IMR-90 (cell line): ENCODE results near the gene ADARB2.

ENCODE experiments used
- CTCF ChIP-seq: conservative IDR thresholded peaks from 2 replicates; pipeline ENCODE4 v1.5.1; 2012; ENCODE audit warnings: mild to moderate bottlenecking, low read depth, low read length, improper control_type of control experiment
- RCOR1 ChIP-seq: IDR thresholded peaks from 2 replicates; pipeline ENCODE4 v1.6.1; 2012; ENCODE audit warnings: mild to moderate bottlenecking, low read length, improper control_type of control experiment; ENCODE audit not compliant: insufficient replicate concordance

GRCh38 chr10:1779796-1780195 lies 42.5 kb upstream of the ADARB2 start:
- no peak for TF ChIP-seq RCOR1
- TF ChIP-seq CTCF = no peak
